Urinary bladder (tissue), 4 donors: ENCODE results near the gene ANO10. TPM values are rescaled to one million over a fixed set of nuclear protein-coding genes. Genes with fewer than 3 reads are reported as not detected.
"Not testable (repeated sequence)": the region's sequence is repeated elsewhere in the genome, so short reads cannot be mapped to it uniquely, and the experiment has no call there.

Source experiments
- DNase-seq: peaks from one replicate; pipeline ENCODE4 v3.0.0-alpha.2; 2015; ENCODE audit errors: extremely low spot score
- H3K27ac ChIP-seq: one replicate; pipeline ENCODE4 v1.5.1; 2013; ENCODE audit warnings: low read depth, mild to moderate bottlenecking, moderate library complexity
- H3K36me3 ChIP-seq: one replicate; pipeline ENCODE4 v1.6.1; 2013; ENCODE audit warnings: mild to moderate bottlenecking, moderate library complexity; ENCODE audit not compliant: insufficient read depth
- H3K4me1 ChIP-seq: one replicate; pipeline ENCODE4 v1.6.1; 2013; ENCODE audit warnings: mild to moderate bottlenecking, moderate library complexity; ENCODE audit not compliant: insufficient read depth
- H3K4me3 ChIP-seq: one replicate; pipeline ENCODE4 v1.5.1; 2013; ENCODE audit warnings: low read depth, low read length
- WGBS: extraction: QIAGEN DNeasy Blood & Tissue Kit; methylation state at CpG from one replicate; pipeline ENCODE4 v1.1.7; 2013; 5-methylcytosine and 5-hydroxymethylcytosine counted together
- polyA plus RNA-seq: library from polyadenylated mRNA; stranded (reverse); fragments of 200-250 nt; gene quantifications from one replicate; pipeline ENCODE4 v1.2.3, GENCODE V29; 2013
- total RNA-seq: library from RNA; depleted of rRNA; stranded (reverse); fragments of >200 nt; gene quantifications from one replicate; pipeline ENCODE4 v1.2.3, GENCODE V29; 2014
- donor health status: healthy with polysubstance abuse.
- donor health status: healthy.

Gene ANO10
- total and polyA plus RNA-seq, 2 donors, result 25.1 to 33.3 TPM

GRCh38 chr3:43582866-43583265 lies 38.9 kb downstream of the ANO10 start:
- no peak overlapping the region for H3K27ac ChIP-seq
- H3K36me3 ChIP-seq, result no peaks in the 10 kb centered on the region
- no peak overlapping the region for H3K4me3 ChIP-seq

GRCh38 chr3:43581343-43581742 lies 40.5 kb downstream of the ANO10 start:
- Histone ChIP-seq H3K27ac (no peak overlapping the region), H3K4me1 (no peaks in the 10 kb centered on the region), H3K36me3 (no peaks in the 10 kb centered on the region), H3K4me3 (no peak overlapping the region)
- WGBS, result 78% methylated on average over 2 of the region's 2 CpGs
- DNase-seq, result no peak

More at GRCh38 chr3:43582866-43583265, 38.9 kb downstream of the ANO10 start:
- no peak for DNase-seq
- H3K4me1 ChIP-seq, result no peaks in the 10 kb centered on the region
- WGBS, result 21% methylated on average over 1 of the region's 1 CpG

- WGBS, result 91% methylated on average over 6 of the region's 6 CpGs
- Histone ChIP-seq H3K36me3 (no peaks in the 10 kb centered on the region), H3K4me3 (no peak overlapping the region), H3K4me1 (no peaks in the 10 kb centered on the region), H3K27ac (no peak overlapping the region)
- no peak for DNase-seq
Measured at GRCh38 chr3:43580181-43580580, 41.6 kb downstream of the ANO10 start.

- no peak overlapping the region for H3K4me3 ChIP-seq
- 86% methylated on average over 2 of the region's 2 CpGs for WGBS
- DNase-seq, result no peak
- H3K27ac ChIP-seq, result no peak overlapping the region
- no peaks in the 10 kb centered on the region for H3K36me3 ChIP-seq
- H3K4me1 ChIP-seq, result no peaks in the 10 kb centered on the region
Measured at GRCh38 chr3:43573576-43573975, 48.2 kb downstream of the ANO10 start.

- WGBS, result 85% methylated on average over 18 of the region's 30 CpGs
Measured at GRCh38 chr3:43565661-43566341, 56.0 kb downstream of the ANO10 start.

GRCh38 chr3:43559961-43560360 lies 61.9 kb downstream of the ANO10 start:
- no peak for DNase-seq
- Histone ChIP-seq H3K27ac (no peak overlapping the region), H3K4me3 (no peak overlapping the region), H3K4me1 (no peaks in the 10 kb centered on the region), H3K36me3 (peaks cover 4% of the 10 kb centered on the region)

More at GRCh38 chr3:43565661-43566341, 56.0 kb downstream of the ANO10 start:
- H3K4me3 ChIP-seq, H3K27ac ChIP-seq, DNase-seq, H3K4me1 ChIP-seq, H3K36me3 ChIP-seq: not testable (repeated sequence)

- peaks cover 4% of the 10 kb centered on the region for H3K36me3 ChIP-seq
- DNase-seq, result no peak
Measured at GRCh38 chr3:43558171-43558570, 63.6 kb downstream of the ANO10 start.

GRCh38 chr3:43549626-43550290 lies 72.1 kb downstream of the ANO10 start:
- H3K4me3 ChIP-seq, result no peak overlapping the region
- no peak for DNase-seq
- no peaks in the 10 kb centered on the region for H3K4me1 ChIP-seq
- H3K36me3 ChIP-seq, result no peaks in the 10 kb centered on the region
- WGBS, result 93% methylated on average over 4 of the region's 4 CpGs
- no peak overlapping the region for H3K27ac ChIP-seq

More at GRCh38 chr3:43558171-43558570, 63.6 kb downstream of the ANO10 start:
- no peaks in the 10 kb centered on the region for H3K4me1 ChIP-seq
- H3K4me3 ChIP-seq, result no peak overlapping the region
- 75% methylated on average over 1 of the region's 1 CpG for WGBS
- no peak overlapping the region for H3K27ac ChIP-seq

- not testable (repeated sequence) for DNase-seq, H3K4me3 ChIP-seq, H3K27ac ChIP-seq, H3K4me1 ChIP-seq, H3K36me3 ChIP-seq
- 96% methylated on average over 3 of the region's 3 CpGs for WGBS
Measured at GRCh38 chr3:43544277-43544676, 77.5 kb downstream of the ANO10 start.

GRCh38 chr3:43542328-43543043 lies 79.3 kb downstream of the ANO10 start:
- 80% methylated on average over 4 of the region's 4 CpGs for WGBS
- no peak overlapping the region for H3K4me3 ChIP-seq
- H3K27ac ChIP-seq, result no peak overlapping the region
- H3K4me1 ChIP-seq, result no peaks in the 10 kb centered on the region
- no peak for DNase-seq
- H3K36me3 ChIP-seq, result no peaks in the 10 kb centered on the region

GRCh38 chr3:43540624-43541023 lies 81.2 kb downstream of the ANO10 start:
- Histone ChIP-seq H3K4me1 (no peaks in the 10 kb centered on the region), H3K27ac (no peak overlapping the region), H3K36me3 (no peaks in the 10 kb centered on the region), H3K4me3 (no peak overlapping the region)
- no peak for DNase-seq

- H3K36me3 ChIP-seq, result no peaks in the 10 kb centered on the region
- H3K4me3 ChIP-seq, result no peak overlapping the region
- no peak overlapping the region for H3K27ac ChIP-seq
- H3K4me1 ChIP-seq, result no peaks in the 10 kb centered on the region
- no peak for DNase-seq
- 64% methylated on average over 3 of the region's 3 CpGs for WGBS
Measured at GRCh38 chr3:43539321-43539720, 82.5 kb downstream of the ANO10 start.

- H3K36me3 ChIP-seq, result no peaks in the 10 kb centered on the region
- H3K27ac ChIP-seq, result no peak overlapping the region
- no peak overlapping the region for H3K4me3 ChIP-seq
- no peak for DNase-seq
- H3K4me1 ChIP-seq, result no peaks in the 10 kb centered on the region
Measured at GRCh38 chr3:43537225-43537624, 84.6 kb downstream of the ANO10 start.

- Histone ChIP-seq H3K4me1 (no peaks in the 10 kb centered on the region), H3K4me3 (no peak overlapping the region), H3K27ac (no peak overlapping the region), H3K36me3 (no peaks in the 10 kb centered on the region)
- no peak for DNase-seq
- 94% methylated on average over 1 of the region's 1 CpG for WGBS
Measured at GRCh38 chr3:43534675-43535074, 87.1 kb downstream of the ANO10 start.
